GM21526 (cell line): Measurements from ENCODE around the gene REV3L.
"Not testable (repeated sequence)": the region's sequence is repeated elsewhere in the genome, so short reads cannot be mapped to it uniquely, and the experiment has no call there.

Experiments
- ATAC-seq: cut with Tn5 transposase; IDR thresholded peaks from one replicate; pipeline ENCODE4 v1.9.1; 2021; ENCODE audit warnings: moderate library complexity; ENCODE audit not compliant: unreplicated experiment, low FRiP score

Gene REV3L

DNA sequence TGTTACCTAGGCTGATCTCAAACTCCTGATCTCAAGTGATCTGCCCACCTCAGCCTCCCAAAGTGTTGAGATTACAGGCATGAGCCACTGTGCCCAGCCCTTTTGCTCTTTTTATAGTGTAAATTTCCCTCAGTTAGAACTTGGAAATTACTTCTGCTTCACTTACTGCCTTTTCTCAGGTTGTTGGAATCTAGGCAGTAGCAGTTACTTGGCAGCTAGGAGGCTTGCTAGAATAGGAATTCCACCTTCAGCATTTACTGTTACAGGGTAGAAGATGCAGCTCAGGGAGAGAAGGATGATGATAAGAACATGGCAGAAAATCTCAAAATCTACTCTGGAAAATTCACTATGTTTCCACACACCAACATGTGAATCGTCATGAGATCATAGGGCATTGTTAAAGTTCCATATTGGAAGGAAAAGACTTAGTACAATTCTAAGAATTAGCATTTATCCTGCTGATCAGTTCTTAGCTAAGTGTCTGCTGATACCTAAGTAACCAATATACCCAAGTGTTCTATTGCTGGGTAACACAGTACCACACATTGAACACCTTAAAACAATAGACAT, 213.5 kb downstream of the REV3L start:
- no peak for ATAC-seq

DNA sequence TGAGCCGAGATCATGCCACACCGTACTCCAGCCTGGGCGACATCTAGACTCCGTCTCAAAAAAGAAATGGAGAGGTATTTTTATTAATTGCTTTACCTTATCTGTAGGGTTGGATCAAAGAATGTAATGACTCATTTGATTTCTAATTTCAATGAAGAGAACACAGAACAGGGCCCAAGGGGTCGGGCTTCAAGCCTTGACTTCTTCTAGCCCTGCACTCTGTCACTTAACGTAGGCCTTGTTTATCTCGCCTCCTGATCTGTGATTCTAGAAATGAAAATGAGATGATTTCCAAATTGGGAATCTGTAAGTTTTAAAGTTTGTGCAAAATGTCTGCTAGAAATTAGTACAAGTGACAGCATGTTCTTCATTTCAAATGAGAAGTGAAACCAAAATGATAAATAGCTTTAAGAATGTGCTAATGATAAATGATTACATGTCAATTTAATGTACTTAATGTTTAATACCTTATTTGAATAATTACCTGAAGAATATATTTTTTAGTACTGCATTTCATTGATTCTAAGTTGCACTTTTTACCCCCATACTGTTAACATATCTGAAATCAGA, 215.2 kb downstream of the REV3L start:
- ATAC-seq: no peak

GRCh38 chr6:111266276-111266675, 216.7 kb downstream of the REV3L start:
- ATAC-seq: no peak

DNA sequence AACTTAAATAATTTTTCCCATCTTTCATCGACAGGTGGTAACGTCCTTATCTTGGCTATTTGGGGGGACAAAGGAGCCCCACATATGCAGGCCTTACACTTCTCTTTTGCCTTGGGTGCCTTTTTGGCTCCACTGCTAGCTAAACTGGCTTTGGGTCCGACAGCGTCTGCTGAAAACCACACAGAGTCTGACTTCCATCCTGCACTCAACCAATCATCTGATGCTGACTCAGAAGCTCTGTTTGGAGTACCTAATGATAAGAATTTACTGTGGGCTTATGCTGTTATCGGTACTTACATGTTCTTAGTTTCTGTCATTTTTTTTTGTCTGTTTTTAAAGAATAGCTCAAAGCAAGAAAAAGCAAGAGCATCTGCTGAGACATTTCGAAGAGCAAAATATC, 217.2 kb downstream of the REV3L start:
- no peak for ATAC-seq

- ATAC-seq: no peak
These were observed 219.2 kb downstream of the REV3L start for GRCh38 chr6:111263837-111264236.

DNA sequence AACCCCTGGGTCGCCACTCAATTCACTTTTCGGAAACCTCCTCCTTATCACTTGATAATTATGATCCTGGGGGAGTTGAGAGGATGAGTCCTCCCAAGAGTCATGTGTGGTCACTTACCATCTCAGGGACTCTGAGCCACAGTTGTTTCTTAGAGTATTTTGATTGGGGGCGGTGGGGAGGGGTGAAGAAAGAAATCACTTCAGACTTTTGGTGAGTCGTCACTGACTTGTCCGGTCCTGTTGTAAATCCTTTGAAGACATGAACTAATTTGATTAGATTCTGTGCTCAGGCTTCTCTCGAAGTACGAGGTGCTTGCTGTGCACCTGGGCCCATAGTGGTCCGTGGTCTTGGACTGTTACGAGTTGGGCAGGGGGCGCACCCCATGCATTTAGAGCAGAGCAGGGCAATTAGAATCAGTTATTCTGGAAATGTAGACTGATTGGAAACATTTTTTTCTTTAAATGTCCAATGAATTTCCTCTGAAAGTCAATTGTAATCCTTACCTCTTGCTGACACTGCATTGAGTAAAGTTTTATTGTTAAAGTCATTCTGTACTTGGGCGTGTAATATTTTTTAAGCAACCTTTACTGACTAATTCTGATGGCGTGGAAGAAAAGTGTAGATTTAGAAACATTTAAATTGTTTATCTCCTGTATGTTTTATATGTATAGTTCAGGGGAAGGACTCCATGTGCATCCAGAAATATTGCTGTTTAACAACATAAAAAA, 222.3 kb downstream of the REV3L start:
- no peak for ATAC-seq

GRCh38 chr6:111259089-111259831, 223.8 kb downstream of the REV3L start:
- ATAC-seq: peak; percentile 98

DNA sequence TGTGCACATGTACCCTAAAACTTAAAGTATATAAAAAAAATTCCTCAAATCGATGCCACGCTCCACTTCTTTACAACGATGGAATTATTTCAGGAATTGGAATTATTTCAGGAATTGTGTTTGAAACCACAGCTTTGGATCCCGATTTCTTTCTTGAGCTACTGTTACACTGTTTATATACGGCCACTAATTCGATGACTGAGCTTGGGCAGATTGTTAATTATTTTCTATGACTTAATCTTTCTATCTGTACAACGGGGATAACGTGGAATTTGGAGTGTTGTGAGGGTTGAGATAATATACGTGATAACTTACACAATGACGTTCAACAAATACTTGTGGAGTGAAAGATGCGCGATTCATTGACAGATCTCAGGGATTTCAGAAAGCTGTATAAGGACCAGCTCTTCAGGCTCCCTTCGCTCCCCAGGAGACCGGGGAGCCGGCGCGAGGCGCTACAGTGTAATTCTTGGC, 224.4 kb downstream of the REV3L start:
- no peak for ATAC-seq

- no peak for ATAC-seq
These were observed 225.0 kb downstream of the REV3L start for GRCh38 chr6:111258010-111258409.

DNA sequence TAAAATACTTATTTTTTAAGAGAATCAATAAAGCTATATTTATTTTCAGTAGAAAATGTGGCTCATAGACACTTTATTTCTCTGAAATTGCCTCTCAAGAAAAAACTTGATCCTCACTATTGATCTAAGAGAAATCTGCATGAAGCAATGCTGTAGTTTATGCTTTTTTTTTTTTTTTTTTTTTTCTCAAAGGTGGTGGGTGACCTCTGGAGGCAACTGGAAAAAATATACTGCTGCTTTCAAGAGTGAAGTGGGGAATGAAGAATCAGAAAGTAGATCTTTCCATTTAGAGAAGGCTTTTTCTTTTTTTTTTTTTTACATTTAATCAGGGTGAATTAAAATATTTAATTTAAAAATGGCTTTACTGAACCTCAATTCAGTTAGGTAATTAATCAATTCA, 226.4 kb downstream of the REV3L start:
- no peak for ATAC-seq

DNA sequence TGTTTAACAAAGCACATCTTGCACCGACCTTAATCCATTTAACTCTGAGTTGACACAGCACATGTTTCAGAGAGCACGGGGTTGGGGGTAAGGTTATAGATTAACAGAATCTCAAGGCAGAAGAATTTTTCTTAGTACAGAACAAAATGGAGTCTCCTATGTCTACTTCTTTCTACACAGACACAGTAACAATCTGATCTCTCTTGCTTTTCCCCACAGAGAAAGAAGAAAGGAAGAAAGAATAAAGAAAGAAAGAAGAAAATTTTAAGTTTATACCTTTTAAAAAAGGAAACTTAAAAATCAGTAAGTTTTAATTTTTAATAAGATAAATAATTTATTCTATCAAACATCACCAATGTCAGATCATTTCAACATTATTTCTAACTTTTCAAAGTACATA, 227.2 kb downstream of the REV3L start:
- not testable (repeated sequence) for ATAC-seq

- no peak for ATAC-seq
These were observed 228.2 kb downstream of the REV3L start for GRCh38 chr6:111254779-111255166.

DNA sequence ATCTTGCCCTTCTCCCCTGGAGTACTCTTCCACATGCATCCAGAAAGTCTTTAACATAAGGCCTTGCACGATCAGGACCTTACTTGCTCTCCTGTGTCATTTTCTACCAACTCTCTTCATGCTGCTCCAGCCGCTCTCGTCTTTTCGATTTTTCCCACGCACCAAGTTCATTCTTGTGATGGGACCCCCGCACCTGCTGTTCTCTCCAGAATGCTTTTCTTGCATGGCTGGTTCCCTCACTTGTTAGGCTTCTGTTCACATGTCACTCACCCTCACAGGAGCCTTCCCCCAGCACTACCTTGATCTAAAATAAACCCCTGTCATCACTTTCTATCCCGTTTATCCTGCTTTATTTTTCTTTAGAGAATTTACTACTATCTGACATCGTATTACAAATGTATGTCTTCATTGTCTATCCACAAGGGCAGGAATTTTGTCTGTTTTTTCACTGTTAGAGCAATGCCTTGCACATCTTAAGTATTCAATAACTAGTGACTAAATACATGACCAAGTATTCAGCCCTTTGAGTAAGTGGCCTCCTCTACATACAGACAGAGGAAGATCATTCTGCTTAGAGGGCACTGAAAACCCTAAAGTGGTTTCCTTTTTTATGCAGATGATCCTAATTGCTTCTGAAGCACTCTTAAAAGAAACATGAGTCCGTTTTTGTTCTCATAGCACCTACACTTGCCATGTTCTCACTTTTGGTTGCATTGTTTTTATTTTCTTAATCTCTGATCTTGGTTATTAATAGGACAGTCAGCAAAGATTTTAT, 228.8 kb downstream of the REV3L start:
- ATAC-seq: no peak

DNA sequence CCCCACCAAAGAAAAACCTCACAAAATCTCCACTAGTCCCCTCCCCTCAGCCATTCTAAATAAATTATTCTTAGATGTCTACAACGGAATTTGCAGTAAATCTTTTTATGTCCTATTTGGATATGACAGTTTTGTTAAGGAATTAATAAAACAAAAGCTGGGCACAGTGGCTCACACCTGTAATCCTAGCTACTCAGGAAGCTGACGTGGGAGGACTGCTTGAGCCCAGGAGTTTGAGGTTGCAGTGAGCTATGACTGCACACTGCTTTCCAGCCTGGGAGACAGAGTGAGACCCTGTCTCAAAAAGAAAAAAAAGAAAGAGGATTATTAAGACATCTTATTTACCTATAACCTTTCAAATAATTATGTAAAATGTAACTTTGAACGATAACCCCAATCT, 230.3 kb downstream of the REV3L start:
- ATAC-seq: no peak

GRCh38 chr6:111250791-111251354, 232.1 kb downstream of the REV3L start:
- no peak for ATAC-seq
